Astrocyte (in vitro differentiated cells and primary cell): Measurements from ENCODE around the gene DNAAF8. TPM values are rescaled to one million over a fixed set of nuclear protein-coding genes. Genes with fewer than 3 reads are reported as not detected.

ENCODE experiments used
- DNase-seq: peaks from one replicate; pipeline ENCODE4 v3.0.0-alpha.2; 2010; ENCODE audit warnings: low read depth
- FAIRE-seq: peaks from 2 replicates; lab custom pipeline; 2011; peaks lifted over from hg19 to GRCh38; lab: Jason Lieb, UNC
- H2AFZ ChIP-seq: 2 replicates; pipeline ENCODE4 v1.6.0; 2012; ENCODE audit warnings: low read depth, low read length, inconsistent platforms
- H3K27ac ChIP-seq: 2 replicates; pipeline ENCODE4 v1.5.1; 2011; ENCODE audit warnings: low read depth, low read length, inconsistent platforms
- H3K27me3 ChIP-seq: 2 replicates; pipeline ENCODE4 v1.6.0; 2011; ENCODE audit warnings: low read length, inconsistent platforms; ENCODE audit not compliant: insufficient read depth
- H3K36me3 ChIP-seq: 2 replicates; pipeline ENCODE4 v1.5.1; 2011; ENCODE audit warnings: low read length, inconsistent platforms; ENCODE audit not compliant: insufficient read depth
- H3K4me1 ChIP-seq: 2 replicates; pipeline ENCODE4 v1.5.1; 2011; ENCODE audit warnings: low read length, inconsistent platforms; ENCODE audit not compliant: insufficient read depth
- H3K4me2 ChIP-seq: 2 replicates; pipeline ENCODE4 v1.6.0; 2012; ENCODE audit warnings: low read length, inconsistent platforms
- H3K4me3 ChIP-seq: 2 replicates; pipeline ENCODE4 v1.5.1; 2011; ENCODE audit warnings: low read depth, mild to moderate bottlenecking, low read length, inconsistent platforms; ENCODE audit not compliant: insufficient read depth
- H3K79me2 ChIP-seq: 2 replicates; pipeline ENCODE4 v1.6.0; 2012; ENCODE audit warnings: mild to moderate bottlenecking, low read length, inconsistent platforms; ENCODE audit not compliant: insufficient read depth
- H3K9ac ChIP-seq: 2 replicates; pipeline ENCODE4 v1.6.0; 2012; ENCODE audit warnings: mild to moderate bottlenecking, low read length, inconsistent platforms
- H3K9me3 ChIP-seq: 2 replicates; pipeline ENCODE4 v1.5.1; 2012; ENCODE audit warnings: low read depth, mild to moderate bottlenecking, low read length, inconsistent platforms; ENCODE audit not compliant: insufficient read depth
- H4K20me1 ChIP-seq: 2 replicates; pipeline ENCODE4 v1.6.0; 2012; ENCODE audit warnings: low read length, inconsistent platforms; ENCODE audit not compliant: insufficient read depth
- H3K27ac Mint-ChIP-seq: one replicate; pipeline ENCODE4 v1.8.0; 2021; ENCODE audit warnings: mild to moderate bottlenecking, mixed read lengths; ENCODE audit not compliant: unreplicated experiment
- H3K27me3 Mint-ChIP-seq: one replicate; pipeline ENCODE4 v1.8.0; 2021; ENCODE audit warnings: low read depth, mixed read lengths; ENCODE audit not compliant: unreplicated experiment
- H3K36me3 Mint-ChIP-seq: one replicate; pipeline ENCODE4 v1.8.0; 2021; ENCODE audit warnings: low read depth, mixed read lengths; ENCODE audit not compliant: unreplicated experiment
- H3K4me1 Mint-ChIP-seq: one replicate; pipeline ENCODE4 v1.8.0; 2021; ENCODE audit warnings: low read depth, mixed read lengths; ENCODE audit not compliant: unreplicated experiment
- H3K4me3 Mint-ChIP-seq: one replicate; pipeline ENCODE4 v1.8.0; 2021; ENCODE audit warnings: mild to moderate bottlenecking, moderate library complexity, mixed read lengths; ENCODE audit not compliant: unreplicated experiment
- H3K9me3 Mint-ChIP-seq: one replicate; pipeline ENCODE4 v1.8.0; 2021; ENCODE audit warnings: mild to moderate bottlenecking, mixed read lengths; ENCODE audit not compliant: unreplicated experiment
- EZH2 ChIP-seq: IDR thresholded peaks from 2 replicates; pipeline ENCODE4 v1.6.1; 2012; ENCODE audit warnings: mild to moderate bottlenecking, low read length, inconsistent platforms; ENCODE audit not compliant: insufficient read depth
- total RNA-seq: library from RNA; stranded (reverse); gene quantifications from 2 replicates; pipeline ENCODE4 v1.2.1, GENCODE V29; 2021
- TF ChIP-seq, protein P1 (sequence below): IDR thresholded peaks from 2 replicates; pipeline ENCODE4 v1.5.1; 2011; ENCODE audit warnings: low read depth, mild to moderate bottlenecking, inconsistent platforms, low read length, moderate library complexity; ENCODE audit not compliant: insufficient read depth

Gene DNAAF8
- total RNA-seq, 1 donor from 2014 or later = 2.7 TPM

DNA sequence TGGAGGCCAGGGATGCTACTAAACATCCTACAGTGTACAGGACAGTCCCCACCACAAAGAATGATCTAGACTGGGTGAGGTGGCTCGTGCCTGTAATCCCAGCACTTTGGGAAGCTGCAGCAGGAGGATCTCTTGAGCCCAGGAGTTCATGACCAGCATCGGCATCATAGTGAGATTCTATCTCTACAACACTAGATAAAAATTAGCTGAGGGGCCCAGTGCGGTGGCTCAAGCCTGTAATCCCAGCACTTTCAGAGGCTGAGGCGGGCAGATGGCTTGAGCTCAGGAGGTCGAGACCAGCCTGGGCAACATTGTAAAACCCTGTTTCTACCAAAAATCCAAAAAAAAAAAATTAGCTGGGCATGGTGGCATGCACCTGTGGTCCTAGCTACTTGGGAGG lies 38.0 kb downstream of the DNAAF8 start:
- no peaks in the 10 kb centered on the region for H3K27me3 ChIP-seq
- no peaks in the 10 kb centered on the region for H3K4me1 ChIP-seq
- no peaks in the 10 kb centered on the region for H4K20me1 ChIP-seq
- H3K27ac ChIP-seq = no peak overlapping the region
- no peaks in the 10 kb centered on the region for H3K79me2 ChIP-seq
- no peak overlapping the region for H3K4me3 ChIP-seq
- H3K4me3 Mint-ChIP-seq = no peak overlapping the region
- H3K9me3 ChIP-seq = no peaks in the 10 kb centered on the region
- H3K27ac Mint-ChIP-seq = no peak overlapping the region
- H3K27me3 Mint-ChIP-seq = no peaks in the 10 kb centered on the region
- peaks cover 4% of the 10 kb centered on the region for H3K4me1 Mint-ChIP-seq
- no peak for DNase-seq
- TF ChIP-seq, protein P1, sequence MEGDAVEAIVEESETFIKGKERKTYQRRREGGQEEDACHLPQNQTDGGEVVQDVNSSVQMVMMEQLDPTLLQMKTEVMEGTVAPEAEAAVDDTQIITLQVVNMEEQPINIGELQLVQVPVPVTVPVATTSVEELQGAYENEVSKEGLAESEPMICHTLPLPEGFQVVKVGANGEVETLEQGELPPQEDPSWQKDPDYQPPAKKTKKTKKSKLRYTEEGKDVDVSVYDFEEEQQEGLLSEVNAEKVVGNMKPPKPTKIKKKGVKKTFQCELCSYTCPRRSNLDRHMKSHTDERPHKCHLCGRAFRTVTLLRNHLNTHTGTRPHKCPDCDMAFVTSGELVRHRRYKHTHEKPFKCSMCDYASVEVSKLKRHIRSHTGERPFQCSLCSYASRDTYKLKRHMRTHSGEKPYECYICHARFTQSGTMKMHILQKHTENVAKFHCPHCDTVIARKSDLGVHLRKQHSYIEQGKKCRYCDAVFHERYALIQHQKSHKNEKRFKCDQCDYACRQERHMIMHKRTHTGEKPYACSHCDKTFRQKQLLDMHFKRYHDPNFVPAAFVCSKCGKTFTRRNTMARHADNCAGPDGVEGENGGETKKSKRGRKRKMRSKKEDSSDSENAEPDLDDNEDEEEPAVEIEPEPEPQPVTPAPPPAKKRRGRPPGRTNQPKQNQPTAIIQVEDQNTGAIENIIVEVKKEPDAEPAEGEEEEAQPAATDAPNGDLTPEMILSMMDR = no peak
- TF ChIP-seq EZH2 = no peak
- H3K36me3 ChIP-seq = no peaks in the 10 kb centered on the region
- H3K9me3 Mint-ChIP-seq = peaks cover 2% of the 10 kb centered on the region
- H3K4me2 ChIP-seq = no peak overlapping the region
- no peak overlapping the region for H3K9ac ChIP-seq
- H2AFZ ChIP-seq = no peak overlapping the region
- H3K36me3 Mint-ChIP-seq = peaks cover 1% of the 10 kb centered on the region
- FAIRE-seq = no peak

DNA sequence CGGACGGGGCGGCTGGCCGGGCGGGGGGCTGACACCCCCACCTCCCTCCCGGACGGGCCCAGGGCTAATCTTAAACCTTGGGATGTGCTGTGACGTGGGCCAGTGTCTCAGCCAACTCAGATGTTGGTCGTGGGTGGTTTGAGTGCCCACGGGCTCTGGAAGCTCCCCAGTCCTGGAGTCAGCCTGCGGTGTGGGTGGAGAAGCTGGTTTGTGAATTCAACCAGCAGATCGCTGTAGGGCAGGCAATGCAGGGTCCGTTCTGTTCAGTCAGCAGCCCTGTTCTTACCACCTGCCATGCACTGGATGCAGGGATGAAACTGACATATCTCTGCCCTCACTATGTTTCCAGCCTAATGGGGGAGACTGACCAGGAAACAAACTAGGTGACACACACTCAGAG lies 40.7 kb downstream of the DNAAF8 start:
- Mint-ChIP-seq H3K4me1 (no peaks in the 10 kb centered on the region), H3K9me3 (no peaks in the 10 kb centered on the region), H3K36me3 (peaks cover 1% of the 10 kb centered on the region), H3K27me3 (no peaks in the 10 kb centered on the region), H3K4me3 (no peak overlapping the region), H3K27ac (no peak overlapping the region)
- Histone ChIP-seq H3K9ac (no peak overlapping the region), H3K4me3 (no peak overlapping the region), H3K4me2 (no peak overlapping the region), H4K20me1 (no peaks in the 10 kb centered on the region), H2AFZ (no peak overlapping the region), H3K4me1 (no peaks in the 10 kb centered on the region), H3K27ac (no peak overlapping the region), H3K9me3 (no peaks in the 10 kb centered on the region), H3K36me3 (no peaks in the 10 kb centered on the region), H3K27me3 (no peaks in the 10 kb centered on the region), H3K79me2 (no peaks in the 10 kb centered on the region)
- FAIRE-seq (no peak), DNase-seq (no peak)
- TF ChIP-seq, protein P1 = no peak
- no peak for TF ChIP-seq EZH2

DNA sequence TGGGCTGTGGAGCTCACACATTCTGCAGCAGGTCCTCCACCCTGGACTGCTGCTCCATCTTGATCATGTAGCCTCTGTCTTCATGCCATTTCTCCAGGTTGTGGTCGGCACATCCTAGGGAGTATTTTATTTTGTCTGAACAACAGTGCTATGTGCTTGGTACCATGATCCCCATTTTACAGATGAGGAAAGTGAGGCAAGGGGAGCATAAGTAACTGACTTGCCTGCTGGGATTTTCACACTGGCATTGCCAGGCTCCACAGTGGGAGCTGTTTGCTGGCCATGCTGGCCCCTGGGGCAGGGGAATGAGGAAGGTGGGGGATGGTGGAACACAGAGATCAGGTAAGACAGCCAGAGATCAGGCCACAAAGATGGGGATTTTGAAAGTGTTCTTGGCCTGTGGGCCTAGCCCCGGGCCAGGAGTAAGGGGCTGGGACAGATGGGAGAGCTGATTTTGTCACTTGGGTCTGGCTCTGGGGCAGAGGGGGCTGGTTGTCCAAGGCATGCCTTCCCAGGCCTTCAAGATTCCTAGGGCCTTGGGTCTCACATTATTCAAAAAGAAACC lies 41.9 kb downstream of the DNAAF8 start:
- Histone ChIP-seq H3K4me2 (no peak overlapping the region), H4K20me1 (no peaks in the 10 kb centered on the region), H3K27me3 (no peaks in the 10 kb centered on the region), H3K36me3 (no peaks in the 10 kb centered on the region), H3K9me3 (no peaks in the 10 kb centered on the region), H3K9ac (no peak overlapping the region), H3K4me3 (no peak overlapping the region), H3K27ac (no peak overlapping the region), H3K4me1 (no peaks in the 10 kb centered on the region), H2AFZ (no peak overlapping the region), H3K79me2 (no peaks in the 10 kb centered on the region)
- no peak for FAIRE-seq
- no peak overlapping the region for H3K27ac Mint-ChIP-seq
- no peak for DNase-seq
- H3K9me3 Mint-ChIP-seq = peaks cover 3% of the 10 kb centered on the region
- H3K27me3 Mint-ChIP-seq = no peaks in the 10 kb centered on the region
- peaks cover 1% of the 10 kb centered on the region for H3K36me3 Mint-ChIP-seq
- H3K4me1 Mint-ChIP-seq = peaks cover 3% of the 10 kb centered on the region
- no peak for TF ChIP-seq EZH2
- TF ChIP-seq, protein P1 = no peak
- H3K4me3 Mint-ChIP-seq = no peak overlapping the region
